ENCODE results near the gene ST3GAL3. TPM values are rescaled to one million over a fixed set of nuclear protein-coding genes. Genes with fewer than 3 reads are reported as not detected.

Gene ST3GAL3
- total RNA-seq, 1 experiment from 2014 or later: 20.0 TPM

GRCh38 chr1:43881415-43881814 is 174.1 kb downstream of the ST3GAL3 start:
- no peak for DNase-seq
- Mint-ChIP-seq H3K9me3 (ENCODE audit: low read depth, unreplicated experiment) (no peaks in the 10 kb centered on the region), H3K4me1 (ENCODE audit: low read depth, unreplicated experiment) (no peaks in the 10 kb centered on the region), H3K4me3 (ENCODE audit: low read depth, unreplicated experiment) (no peak overlapping the region), H3K27me3 (ENCODE audit: unreplicated experiment) (no peaks in the 10 kb centered on the region), H3K27ac (ENCODE audit: unreplicated experiment) (no peak overlapping the region), H3K36me3 (ENCODE audit: insufficient read depth, unreplicated experiment) (no peaks in the 10 kb centered on the region)
- intact Hi-C loops (cut with micrococcal nuclease; ENCODE audit: unreplicated experiment): no loop called here
- no peak for TF ChIP-seq CTCF (IDR thresholded peaks at IDR 0.05; ENCODE audit: unreplicated experiment)
- CTCF ChIA-PET: interaction anchor here (1.2 kb wide), 1 partner anchor 10 kb away, joined by 3 read pairs; no protein-coding TSS in a partner anchor
- BruUV-seq (replicated peaks): no TSS peak

GRCh38 chr1:43882763-43883162 is 175.4 kb downstream of the ST3GAL3 start:
- H3K4me3 Mint-ChIP-seq (ENCODE audit: low read depth, unreplicated experiment): no peak overlapping the region
- H3K27ac Mint-ChIP-seq (ENCODE audit: unreplicated experiment): no peak overlapping the region
- BruUV-seq (replicated peaks): no TSS peak
- intact Hi-C loops (cut with micrococcal nuclease; ENCODE audit: unreplicated experiment): no loop called here
- no peaks in the 10 kb centered on the region for H3K4me1 Mint-ChIP-seq (ENCODE audit: low read depth, unreplicated experiment)
- H3K27me3 Mint-ChIP-seq (ENCODE audit: unreplicated experiment): no peaks in the 10 kb centered on the region
- no peak for TF ChIP-seq CTCF (IDR thresholded peaks at IDR 0.05; ENCODE audit: unreplicated experiment)
- CTCF ChIA-PET: no interaction called here
- H3K36me3 Mint-ChIP-seq (ENCODE audit: insufficient read depth, unreplicated experiment): no peaks in the 10 kb centered on the region
- no peak for DNase-seq
- H3K9me3 Mint-ChIP-seq (ENCODE audit: low read depth, unreplicated experiment): no peaks in the 10 kb centered on the region

GRCh38 chr1:43883321-43883720 is 176.0 kb downstream of the ST3GAL3 start:
- Mint-ChIP-seq H3K4me1 (ENCODE audit: low read depth, unreplicated experiment) (no peaks in the 10 kb centered on the region), H3K4me3 (ENCODE audit: low read depth, unreplicated experiment) (no peak overlapping the region), H3K27ac (ENCODE audit: unreplicated experiment) (no peak overlapping the region), H3K27me3 (ENCODE audit: unreplicated experiment) (no peaks in the 10 kb centered on the region), H3K9me3 (ENCODE audit: low read depth, unreplicated experiment) (no peaks in the 10 kb centered on the region), H3K36me3 (ENCODE audit: insufficient read depth, unreplicated experiment) (no peaks in the 10 kb centered on the region)
- BruUV-seq (replicated peaks): no TSS peak
- intact Hi-C loops (cut with micrococcal nuclease; ENCODE audit: unreplicated experiment): no loop called here
- CTCF ChIA-PET: no interaction called here
- no peak for TF ChIP-seq CTCF (IDR thresholded peaks at IDR 0.05; ENCODE audit: unreplicated experiment)
- DNase-seq: no peak

DNA sequence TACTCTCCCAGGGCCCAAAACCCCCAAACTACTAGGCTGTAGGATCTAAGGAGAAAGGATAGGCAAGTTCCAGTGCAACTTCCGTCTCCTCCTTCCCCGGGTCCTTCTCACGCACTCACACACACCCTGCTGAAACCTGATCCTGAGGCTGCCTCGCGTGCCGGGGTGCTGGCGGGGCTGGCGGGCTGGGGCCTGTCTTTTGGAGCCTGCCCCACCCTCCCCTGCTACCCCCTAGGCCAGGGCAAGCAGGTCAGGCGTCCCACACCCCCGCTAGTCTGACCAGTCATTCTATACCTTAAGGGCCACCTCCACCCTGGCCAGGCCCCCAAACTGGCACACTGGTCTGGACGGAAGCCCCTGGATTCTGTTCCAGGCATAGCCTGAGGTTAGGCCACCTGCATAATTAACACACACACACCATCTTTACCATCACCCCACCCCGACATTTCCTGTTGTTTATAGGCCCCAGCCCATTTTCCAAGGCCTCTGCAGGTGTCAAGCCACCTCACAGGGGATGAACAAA is 178.0 kb downstream of the ST3GAL3 start:
- TF ChIP-seq CTCF (IDR thresholded peaks at IDR 0.05; ENCODE audit: unreplicated experiment): no peak
- CTCF ChIA-PET: interaction anchor here (0.6 kb wide), 1 partner anchor 76 kb away, joined by 5 read pairs; no protein-coding TSS in a partner anchor
- H3K4me1 Mint-ChIP-seq (ENCODE audit: low read depth, unreplicated experiment): no peaks in the 10 kb centered on the region
- H3K36me3 Mint-ChIP-seq (ENCODE audit: insufficient read depth, unreplicated experiment): no peaks in the 10 kb centered on the region
- intact Hi-C loops (cut with micrococcal nuclease; ENCODE audit: unreplicated experiment): no loop called here
- H3K27me3 Mint-ChIP-seq (ENCODE audit: unreplicated experiment): no peaks in the 10 kb centered on the region
- no peak for DNase-seq
- no peaks in the 10 kb centered on the region for H3K9me3 Mint-ChIP-seq (ENCODE audit: low read depth, unreplicated experiment)
- no peak overlapping the region for H3K4me3 Mint-ChIP-seq (ENCODE audit: low read depth, unreplicated experiment)
- no TSS peak for BruUV-seq (replicated peaks)
- H3K27ac Mint-ChIP-seq (ENCODE audit: unreplicated experiment): no peak overlapping the region
